GM18499 (cell line): ENCODE measurements around the gene TTC9.

Experiments
- ATAC-seq: cut with Tn5 transposase; IDR thresholded peaks from one replicate; pipeline ENCODE4 v1.9.1; 2021; ENCODE audit warnings: moderate number of reproducible peaks; ENCODE audit not compliant: insufficient read depth, unreplicated experiment

The TTC9 gene

DNA sequence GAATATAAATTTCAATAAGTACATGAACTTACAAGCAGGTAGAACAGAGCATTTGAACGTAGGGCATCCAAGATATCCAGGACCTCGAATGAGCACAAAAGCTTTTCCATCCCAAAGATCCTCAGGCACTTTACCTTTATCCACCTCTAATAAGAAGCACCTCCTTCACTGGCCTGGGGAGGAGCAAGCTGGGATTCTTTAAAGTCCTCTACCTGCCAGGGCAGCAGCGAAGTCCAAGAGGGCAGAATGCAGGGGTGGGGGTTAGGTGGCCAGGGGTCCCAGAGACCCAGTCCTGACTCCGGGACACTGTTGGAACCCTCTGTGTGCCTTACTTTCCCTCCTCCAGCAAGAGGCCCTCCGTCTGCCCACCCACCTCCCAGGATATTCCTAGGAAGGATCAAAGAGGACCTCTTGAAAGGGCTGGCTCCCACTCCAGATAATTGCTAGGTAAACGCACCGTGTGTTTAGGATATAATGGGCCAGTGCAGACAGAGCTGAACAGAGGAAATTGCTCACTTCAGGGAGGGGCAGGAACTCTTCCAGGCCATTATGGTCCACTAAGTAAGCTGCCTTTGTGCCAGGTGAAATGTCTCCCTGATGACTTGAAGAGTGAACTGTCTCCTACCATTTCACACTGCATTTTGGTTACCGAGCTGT is 68.1 kb downstream of the TTC9 start:
- no peak for ATAC-seq

DNA sequence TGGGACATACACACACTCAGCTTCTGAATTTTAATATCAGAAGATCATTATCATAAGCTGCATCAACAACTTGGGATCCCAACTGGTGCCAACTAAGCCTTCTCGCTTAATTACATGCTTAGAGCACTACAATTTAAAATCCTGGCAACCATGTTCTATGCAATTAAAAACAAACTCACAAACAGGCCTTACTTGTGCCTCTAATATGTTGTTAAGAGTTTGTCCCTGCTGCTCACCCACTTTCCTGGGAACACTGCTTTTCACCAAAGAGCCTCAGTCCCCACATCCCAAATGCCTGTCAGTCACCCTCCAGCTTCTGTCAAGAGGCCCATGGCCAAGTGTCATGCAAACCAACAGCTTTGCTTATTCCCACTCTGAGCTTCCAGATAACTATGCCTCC is 69.7 kb downstream of the TTC9 start:
- ATAC-seq = no peak

DNA sequence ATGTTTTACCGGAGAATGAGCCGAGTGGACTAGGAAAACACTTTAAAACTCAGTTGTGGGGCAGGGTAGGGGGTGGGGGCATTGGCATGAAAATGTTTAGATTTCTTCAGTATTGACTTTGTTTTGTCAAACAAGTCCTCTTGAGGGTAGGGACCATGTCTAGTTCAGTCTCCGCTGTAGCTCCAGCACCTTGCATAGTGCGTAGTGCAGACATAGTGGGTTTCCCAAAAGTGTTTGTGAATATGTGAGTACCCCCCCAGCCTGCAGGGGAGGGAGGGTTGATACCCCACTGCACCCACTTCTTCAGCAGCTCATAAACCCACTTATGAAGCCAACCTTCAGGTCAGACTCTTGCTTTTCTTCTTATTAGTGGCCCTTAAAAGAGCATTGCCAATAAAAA is 71.4 kb downstream of the TTC9 start:
- ATAC-seq = no peak

DNA sequence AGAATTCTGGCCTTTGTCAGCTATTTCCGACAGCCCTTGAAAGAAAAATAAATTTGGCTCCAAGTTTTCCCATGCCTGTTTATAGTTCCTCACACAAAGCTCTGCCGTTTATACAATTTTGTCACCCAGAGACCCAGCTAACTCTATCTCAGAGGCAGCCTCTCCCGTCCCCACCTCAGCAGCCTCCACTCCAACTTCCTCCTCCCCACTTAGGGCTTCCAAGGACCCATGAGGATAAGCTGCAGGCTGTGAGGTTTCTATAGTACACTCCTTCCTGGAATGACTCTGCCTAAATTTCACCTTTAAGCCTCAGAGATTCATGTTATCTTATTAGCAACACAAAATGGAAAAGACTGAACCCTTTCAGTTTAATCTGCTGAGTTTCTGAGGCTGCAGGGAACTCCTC is 71.8 kb downstream of the TTC9 start:
- ATAC-seq = no peak

DNA sequence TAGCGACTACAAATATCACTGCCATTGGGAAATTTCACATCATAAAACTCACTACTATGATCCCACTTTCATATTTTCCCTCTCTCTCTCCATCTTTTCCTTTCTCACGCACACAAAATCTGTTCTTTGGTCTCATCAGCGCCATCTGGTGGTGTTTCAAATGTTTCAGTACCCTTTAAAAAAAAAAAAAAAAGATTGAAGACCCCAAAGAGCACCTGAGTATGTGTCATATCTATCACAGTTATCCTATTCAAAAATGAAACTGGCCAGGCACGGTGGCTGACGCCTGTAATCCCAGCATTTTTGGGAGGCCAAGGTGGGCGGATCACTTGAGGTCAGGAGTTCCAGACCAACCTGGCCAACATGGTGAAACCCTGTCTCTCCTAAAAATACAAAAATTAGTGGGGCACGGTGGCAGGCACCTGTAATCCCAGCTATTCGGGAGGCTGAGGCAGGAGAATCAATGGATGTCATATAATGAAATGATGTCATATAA is 72.4 kb downstream of the TTC9 start:
- no peak for ATAC-seq

DNA sequence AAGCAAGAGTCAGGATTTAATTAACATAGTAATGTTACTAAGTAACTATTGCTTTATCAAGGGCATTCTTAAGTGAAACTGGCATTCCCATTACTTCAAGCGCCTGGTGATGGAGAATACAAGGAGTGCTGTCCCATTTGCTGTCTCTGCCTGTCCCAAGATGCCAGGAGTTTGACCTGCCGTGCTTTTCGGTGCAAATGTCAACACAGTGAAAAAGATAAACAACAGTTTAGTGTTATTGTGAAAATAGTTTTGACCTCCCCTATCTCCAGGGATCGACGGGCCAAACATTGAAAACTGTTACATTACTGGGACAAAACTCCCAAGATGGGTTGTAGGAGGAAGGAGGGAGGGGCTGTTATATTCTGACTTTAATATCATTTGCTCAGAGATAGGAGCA is 74.8 kb downstream of the TTC9 start:
- no peak for ATAC-seq

DNA sequence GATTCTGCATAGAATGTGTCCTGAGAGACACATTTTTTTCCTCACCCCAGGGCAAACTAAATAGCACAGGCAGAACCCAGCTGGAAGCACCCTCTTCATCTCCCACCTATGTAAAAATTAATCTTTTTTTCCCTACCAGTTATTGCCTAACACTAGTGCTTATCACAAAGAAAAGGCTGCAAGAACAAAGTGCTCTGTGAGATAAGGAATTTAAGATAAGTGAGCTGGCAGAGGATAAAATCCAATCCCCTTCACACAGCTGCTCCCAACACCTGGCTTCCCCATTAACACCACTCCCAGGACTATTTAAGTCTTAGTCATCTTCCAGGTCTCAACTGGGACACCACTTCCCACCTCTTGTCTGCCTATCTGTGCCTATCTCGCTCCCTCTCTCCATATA is 75.2 kb downstream of the TTC9 start:
- no peak for ATAC-seq

DNA sequence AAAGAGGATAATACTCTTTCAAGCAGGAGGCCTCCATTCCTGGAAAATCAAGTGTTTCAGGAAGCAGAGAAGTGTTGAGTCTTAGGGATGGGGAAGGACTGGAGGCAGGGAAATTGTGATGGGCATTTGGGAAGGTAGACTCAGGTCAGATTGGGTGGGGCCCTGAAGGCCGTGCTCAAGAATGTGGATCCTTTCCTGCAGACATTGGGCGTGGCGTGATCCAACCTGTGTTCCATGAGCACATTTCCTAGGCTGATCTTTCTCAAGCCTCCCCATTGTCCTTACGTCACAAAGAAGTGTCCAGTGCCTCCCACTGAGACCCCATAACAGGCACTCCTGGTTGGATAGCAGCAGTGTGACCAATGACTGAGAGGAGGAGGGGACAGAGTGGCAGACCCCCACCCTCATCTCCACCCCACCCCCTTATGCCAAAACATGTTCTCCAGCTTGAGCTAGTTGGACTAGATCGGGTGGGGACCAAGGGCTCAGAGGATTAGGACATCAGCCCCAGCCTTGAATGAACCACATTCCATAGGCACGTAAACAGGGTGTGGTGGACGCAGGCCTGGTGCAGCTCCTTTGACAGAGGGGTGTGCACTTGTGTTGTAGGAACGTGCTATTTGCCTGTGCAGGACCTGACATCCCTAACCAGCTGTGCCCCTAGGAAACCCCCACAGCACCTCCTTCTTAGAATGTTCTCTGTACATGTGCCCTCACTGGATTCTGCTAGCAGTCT is 76.8 kb downstream of the TTC9 start:
- ATAC-seq = no peak

DNA sequence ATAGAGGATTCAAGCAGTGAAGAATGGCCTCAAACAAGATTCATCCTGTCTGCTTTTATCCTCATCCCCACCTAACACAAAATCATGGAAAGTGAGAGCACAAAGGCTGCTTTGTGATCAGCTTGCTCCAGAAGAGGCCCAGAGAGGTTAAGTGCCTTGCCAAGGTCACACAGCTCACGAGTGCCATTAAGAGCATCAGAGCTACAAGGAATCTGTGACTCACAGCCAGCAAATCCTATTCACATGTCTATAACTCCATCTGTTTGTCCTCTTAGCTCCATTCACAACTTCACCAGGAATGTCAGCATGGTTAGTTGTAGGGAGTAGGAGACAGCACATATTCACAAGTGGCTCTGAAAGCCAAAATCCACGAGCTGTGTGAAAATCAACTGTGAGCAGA is 79.8 kb downstream of the TTC9 start:
- no peak for ATAC-seq

DNA sequence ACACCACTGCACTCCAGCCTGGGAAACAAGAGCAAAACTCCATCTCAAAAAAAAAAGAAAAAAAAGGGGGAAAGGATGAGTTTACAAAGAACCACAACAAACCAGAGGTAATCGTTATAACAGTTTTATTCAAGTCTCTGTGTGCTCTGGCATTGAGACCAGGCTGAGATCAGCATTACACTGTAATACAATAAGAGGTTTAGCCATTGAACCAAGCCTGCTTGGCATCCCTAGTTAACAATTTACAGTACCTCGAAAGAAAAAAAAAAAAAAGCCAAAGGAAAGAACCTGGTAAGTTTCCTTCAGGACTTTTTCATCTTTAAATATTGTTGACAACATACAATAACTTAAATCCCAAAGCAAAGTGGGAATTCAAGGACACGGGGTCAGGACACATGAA is 80.7 kb downstream of the TTC9 start:
- no peak for ATAC-seq

DNA sequence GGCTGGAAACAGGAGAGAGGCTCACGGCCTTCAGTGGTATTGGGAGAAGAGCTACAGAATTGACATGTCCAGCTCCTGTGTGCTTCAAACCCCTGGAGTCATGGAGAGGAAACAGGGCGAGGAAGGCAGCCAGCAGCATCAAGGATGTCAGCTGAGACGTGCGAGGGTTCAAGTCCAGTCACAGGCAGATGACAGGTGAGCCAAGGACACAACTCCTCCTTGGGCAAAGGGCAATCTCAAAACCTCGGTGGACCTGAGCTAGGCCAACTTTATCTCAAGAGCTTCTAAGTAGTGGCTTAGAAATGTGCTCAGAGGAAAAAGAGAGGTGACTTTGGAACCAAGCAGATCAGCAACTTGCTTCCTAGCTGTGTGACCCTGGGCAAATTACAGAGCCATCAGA is 81.6 kb downstream of the TTC9 start:
- no peak for ATAC-seq

DNA sequence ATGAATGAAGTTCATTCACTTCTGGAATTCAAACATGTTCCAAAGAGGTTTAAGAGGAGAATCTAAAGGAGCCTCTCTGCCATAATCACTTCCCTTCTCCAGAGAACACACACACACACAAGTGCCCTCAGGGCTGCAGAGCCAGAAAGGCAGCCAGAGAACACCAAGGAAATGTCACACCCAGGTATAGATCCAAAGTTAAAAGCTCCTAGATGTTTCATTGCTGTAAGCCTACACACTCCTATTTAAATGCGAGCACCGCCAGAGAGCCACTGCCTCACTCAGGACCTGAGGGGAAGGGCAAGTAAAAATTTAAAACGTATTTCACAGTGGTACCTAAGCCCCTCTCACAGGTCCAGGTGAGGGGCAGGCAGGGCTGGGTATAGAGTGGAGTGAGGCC is 82.4 kb downstream of the TTC9 start:
- no peak for ATAC-seq

DNA sequence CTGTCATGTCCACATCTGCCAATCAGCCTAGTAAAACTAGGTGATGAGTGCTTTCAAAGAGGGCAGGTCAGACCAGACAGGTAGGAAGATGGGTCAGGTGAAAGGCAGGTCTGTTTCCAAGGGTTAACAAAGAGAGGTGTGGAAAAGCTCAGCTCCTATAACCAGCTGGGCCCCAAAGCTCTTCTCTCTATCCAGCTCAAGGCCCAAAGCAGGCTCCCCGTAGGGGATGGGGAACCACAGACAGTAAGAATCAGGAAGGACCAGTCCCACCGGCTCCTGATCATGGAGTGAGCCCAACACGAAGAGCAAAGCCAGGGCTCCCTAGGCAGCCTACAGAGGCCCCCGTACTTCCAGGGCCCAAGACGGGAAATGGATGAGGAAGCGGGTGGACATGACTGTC is 83.2 kb downstream of the TTC9 start:
- ATAC-seq = no peak
